HG03354 (cell line): Measurements from ENCODE around the gene SLC25A29.

Experiments used
- ATAC-seq: cut with Tn5 transposase; IDR thresholded peaks from one replicate; pipeline ENCODE4 v1.9.1; 2021; ENCODE audit warnings: mild to moderate bottlenecking; ENCODE audit not compliant: unreplicated experiment, poor library complexity, severe bottlenecking

SLC25A29 gene

GRCh38 chr14:100332797-100333196 lies 26.6 kb upstream of the SLC25A29 start:
- no peak for ATAC-seq

- no peak for ATAC-seq
Measured at GRCh38 chr14:100332071-100332639, 25.9 kb upstream of the SLC25A29 start.

- no peak for ATAC-seq
Measured at GRCh38 chr14:100330388-100330931, 24.2 kb upstream of the SLC25A29 start.

- no peak for ATAC-seq
Measured at GRCh38 chr14:100330007-100330344, 23.7 kb upstream of the SLC25A29 start.

GRCh38 chr14:100329233-100330006 lies 23.2 kb upstream of the SLC25A29 start:
- no peak for ATAC-seq

- ATAC-seq, result no peak
Measured at GRCh38 chr14:100328495-100329163, 22.4 kb upstream of the SLC25A29 start.

- no peak for ATAC-seq
Measured at GRCh38 chr14:100327128-100327527, 20.9 kb upstream of the SLC25A29 start.

GRCh38 chr14:100325958-100326357 lies 19.7 kb upstream of the SLC25A29 start:
- ATAC-seq, result no peak

- ATAC-seq, result no peak
Measured at GRCh38 chr14:100325231-100325632, 19.0 kb upstream of the SLC25A29 start.

- ATAC-seq, result no peak
Measured at GRCh38 chr14:100323942-100324307, 17.7 kb upstream of the SLC25A29 start.

GRCh38 chr14:100323121-100323941 lies 17.1 kb upstream of the SLC25A29 start, which contains the start of gene SLC25A47:
Gene SLC25A47 (plus strand): TSS chr14:100323339. CDS start chr14:100323415, 76 bp downstream.
- no peak for ATAC-seq

GRCh38 chr14:100322138-100322957 lies 16.1 kb upstream of the SLC25A29 start:
- no peak for ATAC-seq

- no peak for ATAC-seq
Measured at GRCh38 chr14:100321473-100322137, 15.4 kb upstream of the SLC25A29 start.

- no peak for ATAC-seq
Measured at GRCh38 chr14:100320157-100320856, 14.1 kb upstream of the SLC25A29 start.

- peak; percentile 93 for ATAC-seq
Measured at GRCh38 chr14:100317912-100318808, 11.9 kb upstream of the SLC25A29 start.

GRCh38 chr14:100317389-100317788 lies 11.1 kb upstream of the SLC25A29 start:
- ATAC-seq, result no peak

- ATAC-seq, result no peak
Measured at GRCh38 chr14:100314724-100315123, 8.5 kb upstream of the SLC25A29 start.
